GM21528 (cell line): ENCODE data around the gene AP1AR.

Source experiments
- ATAC-seq: cut with Tn5 transposase; IDR thresholded peaks from one replicate; pipeline ENCODE4 v1.9.1; 2021; ENCODE audit warnings: mild to moderate bottlenecking, moderate library complexity; ENCODE audit not compliant: unreplicated experiment, low FRiP score

The AP1AR gene

GRCh38 chr4:112219826-112220366 lies 11.7 kb upstream of the AP1AR start:
- ATAC-seq, result no peak

- no peak for ATAC-seq
Measured at GRCh38 chr4:112222219-112222955, 9.2 kb upstream of the AP1AR start.

GRCh38 chr4:112225157-112225556 lies 6.4 kb upstream of the AP1AR start:
- ATAC-seq, result no peak

GRCh38 chr4:112230879-112231778 lies 458 bp upstream of the AP1AR start:
- ATAC-seq, result peak; percentile 88

- no peak for ATAC-seq
Measured at GRCh38 chr4:112234952-112235609, 3.5 kb downstream of the AP1AR start.

GRCh38 chr4:112236040-112236439 lies 4.5 kb downstream of the AP1AR start:
- no peak for ATAC-seq

GRCh38 chr4:112238833-112239232 lies 7.2 kb downstream of the AP1AR start:
- no peak for ATAC-seq

- ATAC-seq, result no peak
Measured at GRCh38 chr4:112245383-112245782, 13.8 kb downstream of the AP1AR start.

- ATAC-seq, result no peak
Measured at GRCh38 chr4:112247021-112247420, 15.4 kb downstream of the AP1AR start.

GRCh38 chr4:112251019-112251643 lies 19.5 kb downstream of the AP1AR start:
- no peak for ATAC-seq

GRCh38 chr4:112252234-112252633 lies 20.6 kb downstream of the AP1AR start:
- no peak for ATAC-seq

- ATAC-seq, result no peak
Measured at GRCh38 chr4:112253382-112254000, 21.9 kb downstream of the AP1AR start.

- no peak for ATAC-seq
Measured at GRCh38 chr4:112257098-112257497, 25.5 kb downstream of the AP1AR start.

- ATAC-seq, result no peak
Measured at GRCh38 chr4:112266823-112267222, 35.2 kb downstream of the AP1AR start.

- no peak for ATAC-seq
Measured at GRCh38 chr4:112270051-112270450, 38.5 kb downstream of the AP1AR start.

- no peak for ATAC-seq
Measured at GRCh38 chr4:112270640-112271421, 39.2 kb downstream of the AP1AR start.

GRCh38 chr4:112272292-112272691 lies 40.7 kb downstream of the AP1AR start:
- ATAC-seq, result no peak

- ATAC-seq, result no peak
Measured at GRCh38 chr4:112274959-112275358, 43.4 kb downstream of the AP1AR start.

GRCh38 chr4:112276113-112276512 lies 44.5 kb downstream of the AP1AR start:
- no peak for ATAC-seq
